Neural cell (in vitro differentiated cells): ENCODE results near the gene EEF1A2. TPM values are rescaled to one million over a fixed set of nuclear protein-coding genes. Genes with fewer than 3 reads are reported as not detected.

Source experiments
- H2AFZ ChIP-seq: fragments of 200-600, 300-800 bp; sonication (generic), shearing (Covaris generic); 2 replicates; pipeline ENCODE4 v1.6.0; 2014; ENCODE audit warnings: low read depth, mild to moderate bottlenecking, antibody characterized with exemption, low read length, moderate library complexity
- H3F3A ChIP-seq: fragments of 200-600 bp; shearing (Covaris generic); 2 replicates; pipeline ENCODE4 v1.6.1; 2016; ENCODE audit warnings: mild to moderate bottlenecking, moderate library complexity, mixed read lengths, antibody characterized with exemption, low read length; ENCODE audit not compliant: insufficient read depth, poor library complexity, severe bottlenecking
- H3K27ac ChIP-seq: fragments of 200-600, 300-800 bp; sonication (generic), shearing (Covaris generic); 2 replicates; pipeline ENCODE4 v1.5.1; 2014; ENCODE audit warnings: mild to moderate bottlenecking, low read length, moderate library complexity
- H3K27me3 ChIP-seq: fragments of 300-800, 200-600 bp; sonication (generic), shearing (Covaris generic); 2 replicates; pipeline ENCODE4 v1.6.0; 2014; ENCODE audit warnings: mild to moderate bottlenecking, low read depth, low read length, moderate library complexity; ENCODE audit not compliant: insufficient read depth
- H3K36me3 ChIP-seq: fragments of 300-800, 200-600 bp; sonication (generic), shearing (Covaris generic); 2 replicates; pipeline ENCODE4 v1.5.1; 2014; ENCODE audit warnings: mild to moderate bottlenecking, antibody characterized with exemption, low read length, moderate library complexity; ENCODE audit not compliant: insufficient read depth
- H3K4me2 ChIP-seq: fragments of 300-800, 200-600 bp; sonication (generic), shearing (Covaris generic); 2 replicates; pipeline ENCODE4 v1.6.0; 2014; ENCODE audit warnings: mild to moderate bottlenecking, low read length
- H3K4me3 ChIP-seq: fragments of 300-800, 200-600 bp; sonication (generic), shearing (Covaris generic); 2 replicates; pipeline ENCODE4 v1.5.1; 2014; ENCODE audit warnings: mild to moderate bottlenecking, low read length, moderate library complexity
- H3K79me2 ChIP-seq: fragments of 200-600 bp; shearing (Covaris generic); replicated peaks from 2 replicates; pipeline ENCODE4 v1.6.0; 2014; ENCODE audit warnings: mild to moderate bottlenecking, low read length, moderate library complexity; ENCODE audit not compliant: insufficient read depth
- H3K9ac ChIP-seq: fragments of 300-800, 200-600 bp; sonication (generic), shearing (Covaris generic); 2 replicates; pipeline ENCODE4 v1.6.1; 2016; ENCODE audit warnings: mild to moderate bottlenecking, low read length, mixed read lengths
- H3K9me2 ChIP-seq: fragments of 200-600 bp; shearing (Covaris generic); 2 replicates; pipeline ENCODE4 v1.6.1; 2016; ENCODE audit warnings: mild to moderate bottlenecking, low read length, mixed read lengths; ENCODE audit not compliant: insufficient read depth
- H3K9me3 ChIP-seq: fragments of 200-600, 300-800 bp; sonication (generic), shearing (Covaris generic); 2 replicates; pipeline ENCODE4 v1.6.1; 2016; ENCODE audit warnings: mild to moderate bottlenecking, mixed run types, low read length, moderate library complexity, mixed read lengths
- H4K20me1 ChIP-seq: fragments of 200-600 bp; shearing (Covaris generic); 2 replicates; pipeline ENCODE4 v1.6.1; 2016; ENCODE audit warnings: mild to moderate bottlenecking, mixed run types; ENCODE audit not compliant: insufficient read depth
- EP300 ChIP-seq: fragments of 450-650 bp; conservative IDR thresholded peaks from 2 replicates; pipeline ENCODE4 v1.6.1; 2014; ENCODE audit warnings: antibody characterized with exemption, mild to moderate bottlenecking, moderate library complexity; ENCODE audit not compliant: poor library complexity, severe bottlenecking
- EZH2 ChIP-seq: fragments of 200-600, 300-800 bp; shearing (Covaris generic), sonication (generic); IDR thresholded peaks from 2 replicates; pipeline ENCODE4 v1.6.1; 2014; ENCODE audit warnings: antibody characterized with exemption, low read length, borderline replicate concordance, mild to moderate bottlenecking; ENCODE audit not compliant: insufficient read depth, poor library complexity, severe bottlenecking
- MXI1 ChIP-seq: fragments of 450-650 bp; conservative IDR thresholded peaks from 2 replicates; pipeline ENCODE4 v1.6.1; 2014; ENCODE audit warnings: antibody characterized with exemption, mild to moderate bottlenecking; ENCODE audit not compliant: poor library complexity, severe bottlenecking
- POLR2AphosphoS5 ChIP-seq: IDR thresholded peaks from 2 replicates; pipeline ENCODE4 v1.6.1; 2012
- RAD21 ChIP-seq: fragments of 450-650 bp; conservative IDR thresholded peaks from 2 replicates; pipeline ENCODE4 v1.6.1; 2014; ENCODE audit warnings: antibody characterized with exemption, mild to moderate bottlenecking, moderate library complexity
- SMC3 ChIP-seq: fragments of 450-650 bp; conservative IDR thresholded peaks from 2 replicates; pipeline ENCODE4 v1.6.1; 2014; ENCODE audit warnings: antibody characterized with exemption, mild to moderate bottlenecking, moderate library complexity; ENCODE audit not compliant: poor library complexity
- TAF1 ChIP-seq: IDR thresholded peaks from 2 replicates; pipeline ENCODE4 v1.6.1; 2012; ENCODE audit warnings: low read depth
- polyA plus RNA-seq: library from polyadenylated mRNA; depleted of rRNA; stranded (reverse); fragments of >200 nt; gene quantifications from 2 replicates; pipeline ENCODE4 v1.2.3, GENCODE V29; 2014
- TF ChIP-seq, protein P1 (sequence below): IDR thresholded peaks from 2 replicates; pipeline ENCODE4 v1.6.1; 2012; ENCODE audit warnings: borderline replicate concordance
- TF ChIP-seq, protein P2 (sequence below): fragments of 450-650 bp; IDR thresholded peaks from 2 replicates; pipeline ENCODE4 v1.5.1; 2014; ENCODE audit warnings: antibody characterized with exemption, mild to moderate bottlenecking, moderate library complexity; ENCODE audit not compliant: poor library complexity, severe bottlenecking

EEF1A2 gene
- polyA plus RNA-seq, 1 donor from 2014 or later: 208 TPM

DNA sequence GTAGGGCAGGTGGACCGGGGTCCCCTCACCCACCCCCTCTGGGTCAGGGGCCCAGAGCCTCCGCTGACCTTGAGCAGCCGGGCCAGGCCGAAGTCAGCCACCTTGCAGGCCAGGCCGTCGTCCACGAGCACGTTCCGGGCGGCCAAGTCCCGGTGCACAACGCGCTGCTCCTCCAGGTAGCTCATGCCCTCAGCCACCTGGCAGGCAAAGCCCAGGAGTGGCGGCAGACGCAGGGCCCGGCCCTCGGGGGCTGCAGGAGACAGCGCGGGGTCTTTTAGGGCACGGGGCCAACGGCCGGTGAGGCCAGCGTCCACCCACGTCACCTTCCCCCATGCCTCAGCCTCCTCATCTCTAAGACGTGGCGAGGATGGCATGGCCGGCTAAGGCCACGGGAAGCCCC lies 42.5 kb upstream of the EEF1A2 start:
- no peak for TF ChIP-seq EZH2
- TF ChIP-seq RAD21: no peak
- TF ChIP-seq MXI1: no peak
- TF ChIP-seq POLR2AphosphoS5: no peak
- no peak for TF ChIP-seq SMC3
- TF ChIP-seq, protein P1, sequence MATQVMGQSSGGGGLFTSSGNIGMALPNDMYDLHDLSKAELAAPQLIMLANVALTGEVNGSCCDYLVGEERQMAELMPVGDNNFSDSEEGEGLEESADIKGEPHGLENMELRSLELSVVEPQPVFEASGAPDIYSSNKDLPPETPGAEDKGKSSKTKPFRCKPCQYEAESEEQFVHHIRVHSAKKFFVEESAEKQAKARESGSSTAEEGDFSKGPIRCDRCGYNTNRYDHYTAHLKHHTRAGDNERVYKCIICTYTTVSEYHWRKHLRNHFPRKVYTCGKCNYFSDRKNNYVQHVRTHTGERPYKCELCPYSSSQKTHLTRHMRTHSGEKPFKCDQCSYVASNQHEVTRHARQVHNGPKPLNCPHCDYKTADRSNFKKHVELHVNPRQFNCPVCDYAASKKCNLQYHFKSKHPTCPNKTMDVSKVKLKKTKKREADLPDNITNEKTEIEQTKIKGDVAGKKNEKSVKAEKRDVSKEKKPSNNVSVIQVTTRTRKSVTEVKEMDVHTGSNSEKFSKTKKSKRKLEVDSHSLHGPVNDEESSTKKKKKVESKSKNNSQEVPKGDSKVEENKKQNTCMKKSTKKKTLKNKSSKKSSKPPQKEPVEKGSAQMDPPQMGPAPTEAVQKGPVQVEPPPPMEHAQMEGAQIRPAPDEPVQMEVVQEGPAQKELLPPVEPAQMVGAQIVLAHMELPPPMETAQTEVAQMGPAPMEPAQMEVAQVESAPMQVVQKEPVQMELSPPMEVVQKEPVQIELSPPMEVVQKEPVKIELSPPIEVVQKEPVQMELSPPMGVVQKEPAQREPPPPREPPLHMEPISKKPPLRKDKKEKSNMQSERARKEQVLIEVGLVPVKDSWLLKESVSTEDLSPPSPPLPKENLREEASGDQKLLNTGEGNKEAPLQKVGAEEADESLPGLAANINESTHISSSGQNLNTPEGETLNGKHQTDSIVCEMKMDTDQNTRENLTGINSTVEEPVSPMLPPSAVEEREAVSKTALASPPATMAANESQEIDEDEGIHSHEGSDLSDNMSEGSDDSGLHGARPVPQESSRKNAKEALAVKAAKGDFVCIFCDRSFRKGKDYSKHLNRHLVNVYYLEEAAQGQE: no peak
- TF ChIP-seq EP300: no peak
- TF ChIP-seq, protein P2, sequence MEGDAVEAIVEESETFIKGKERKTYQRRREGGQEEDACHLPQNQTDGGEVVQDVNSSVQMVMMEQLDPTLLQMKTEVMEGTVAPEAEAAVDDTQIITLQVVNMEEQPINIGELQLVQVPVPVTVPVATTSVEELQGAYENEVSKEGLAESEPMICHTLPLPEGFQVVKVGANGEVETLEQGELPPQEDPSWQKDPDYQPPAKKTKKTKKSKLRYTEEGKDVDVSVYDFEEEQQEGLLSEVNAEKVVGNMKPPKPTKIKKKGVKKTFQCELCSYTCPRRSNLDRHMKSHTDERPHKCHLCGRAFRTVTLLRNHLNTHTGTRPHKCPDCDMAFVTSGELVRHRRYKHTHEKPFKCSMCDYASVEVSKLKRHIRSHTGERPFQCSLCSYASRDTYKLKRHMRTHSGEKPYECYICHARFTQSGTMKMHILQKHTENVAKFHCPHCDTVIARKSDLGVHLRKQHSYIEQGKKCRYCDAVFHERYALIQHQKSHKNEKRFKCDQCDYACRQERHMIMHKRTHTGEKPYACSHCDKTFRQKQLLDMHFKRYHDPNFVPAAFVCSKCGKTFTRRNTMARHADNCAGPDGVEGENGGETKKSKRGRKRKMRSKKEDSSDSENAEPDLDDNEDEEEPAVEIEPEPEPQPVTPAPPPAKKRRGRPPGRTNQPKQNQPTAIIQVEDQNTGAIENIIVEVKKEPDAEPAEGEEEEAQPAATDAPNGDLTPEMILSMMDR: no peak
- no peak for TF ChIP-seq TAF1
- Histone ChIP-seq H3K27ac (no peak overlapping the region), H4K20me1 (no peaks in the 10 kb centered on the region), H2AFZ (no peak overlapping the region), H3K4me3 (no peak overlapping the region), H3F3A (no peaks in the 10 kb centered on the region), H3K27me3 (no peaks in the 10 kb centered on the region), H3K36me3 (no peaks in the 10 kb centered on the region), H3K9me2 (no peaks in the 10 kb centered on the region), H3K79me2 (no peaks in the 10 kb centered on the region), H3K4me2 (no peak overlapping the region), H3K9me3 (no peaks in the 10 kb centered on the region), H3K9ac (no peak overlapping the region)

DNA sequence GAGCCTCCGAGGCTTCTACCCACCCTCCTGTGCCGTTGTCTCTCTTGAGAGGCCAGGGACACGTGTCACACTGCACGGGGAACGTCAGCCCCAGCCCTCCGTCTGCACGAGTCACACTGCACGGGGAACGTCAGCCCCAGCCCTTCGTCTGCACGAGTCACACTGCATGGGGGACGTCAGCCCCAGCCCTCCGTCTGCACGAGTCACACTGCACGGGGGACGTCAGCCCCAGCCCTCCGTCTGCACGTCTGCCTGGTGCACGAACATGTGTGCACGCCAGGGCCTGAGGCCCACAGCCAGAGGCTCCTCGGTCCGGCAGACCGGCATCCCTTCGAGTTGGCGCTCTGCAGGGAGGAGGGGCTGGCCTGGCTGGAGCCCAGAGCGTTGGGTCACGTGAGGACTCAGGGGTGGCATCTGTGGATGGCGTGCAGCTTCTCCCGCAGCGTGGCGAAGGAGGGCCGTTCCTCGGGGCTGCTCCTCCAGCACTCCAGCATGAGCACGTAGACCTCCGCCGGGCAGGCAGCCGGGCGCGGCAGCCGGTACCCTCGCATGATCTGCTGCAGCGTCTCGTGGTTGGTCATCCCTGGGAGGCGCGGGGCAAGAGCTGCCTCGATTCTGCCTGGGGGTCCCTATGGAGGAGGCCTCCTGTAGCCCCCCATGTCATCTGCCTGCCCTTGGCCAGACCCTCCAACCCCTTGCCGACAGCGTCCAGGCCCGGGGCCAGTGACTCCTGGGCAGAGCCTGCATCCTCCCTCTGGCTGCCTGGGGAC lies 41.7 kb upstream of the EEF1A2 start:
- no peaks in the 10 kb centered on the region for H3F3A ChIP-seq
- H3K9me3 ChIP-seq: no peaks in the 10 kb centered on the region
- H3K79me2 ChIP-seq: no peaks in the 10 kb centered on the region
- no peak overlapping the region for H3K4me2 ChIP-seq
- H4K20me1 ChIP-seq: no peaks in the 10 kb centered on the region
- no peak overlapping the region for H2AFZ ChIP-seq
- peak; percentile 23 for TF ChIP-seq POLR2AphosphoS5
- TF ChIP-seq, protein P1: no peak
- TF ChIP-seq, protein P2: no peak
- H3K27ac ChIP-seq: no peak overlapping the region
- H3K27me3 ChIP-seq: no peaks in the 10 kb centered on the region
- no peaks in the 10 kb centered on the region for H3K9me2 ChIP-seq
- no peak overlapping the region for H3K4me3 ChIP-seq
- H3K9ac ChIP-seq: no peak overlapping the region
- no peaks in the 10 kb centered on the region for H3K36me3 ChIP-seq
